Tibial nerve (tissue), 4 donors: ENCODE data around the gene TPD52L1. TPM values are rescaled to one million over a fixed set of nuclear protein-coding genes. Genes with fewer than 3 reads are reported as not detected.

Experiments used
- DNase-seq, 2 donors: peaks; one replicate each; pipeline ENCODE4 v3.0.0-alpha.2; 2019; ENCODE audit warnings: low spot score in 2 of 2
- H3K27ac ChIP-seq, 4 donors: fragments of 200-600 bp; sonication (generic) in 3 of 4; one replicate each; pipeline ENCODE4 v1.5.1; 2017 to 2019; ENCODE audit warnings: mild to moderate bottlenecking in 1 of 4
- H3K27me3 ChIP-seq, 2 donors: fragments of 200-600 bp; sonication (generic) in 1 of 2; one replicate each; pipeline versions ENCODE4 v1.5.1 to v1.6.0; 2017 to 2019
- H3K36me3 ChIP-seq, 3 donors: fragments of 200-600 bp; sonication (generic); one replicate each; pipeline ENCODE4 v1.5.1; 2018 to 2019
- H3K4me1 ChIP-seq, 4 donors: fragments of 200-600 bp; sonication (generic) in 3 of 4; one replicate each; pipeline ENCODE4 v1.5.1; 2017 to 2019
- H3K4me3 ChIP-seq, 4 donors: fragments of 200-600 bp; sonication (generic) in 3 of 4; one replicate each; pipeline ENCODE4 v1.5.1; 2017 to 2019; ENCODE audit warnings: mild to moderate bottlenecking in 1 of 4, moderate library complexity in 1 of 4
- H3K9me3 ChIP-seq, 4 donors: fragments of 200-600 bp; sonication (generic) in 3 of 4; one replicate each; pipeline ENCODE4 v1.5.1; 2017 to 2019
- CTCF ChIP-seq, 5 experiments: fragments of 200-600 bp in 3 of 5; fragments of 450-650 bp in 2 of 5; sonication (generic) in 3 of 5; IDR thresholded peaks; one replicate each; pipeline ENCODE4 v1.5.1; 2016 to 2019; ENCODE audit warnings: antibody characterized with exemption in 5 of 5, mild to moderate bottlenecking in 3 of 5, moderate library complexity in 2 of 5
- EP300 ChIP-seq, 2 donors: sonication (generic); formaldehyde crosslinking; IDR thresholded peaks; one replicate each; pipeline ENCODE4 v1.6.1; 2017; ENCODE audit warnings: antibody characterized with exemption in 2 of 2, mild to moderate bottlenecking in 1 of 2
- POLR2A ChIP-seq, 2 donors: fragments of 450-650 bp; IDR thresholded peaks; one replicate each; pipeline ENCODE4 v1.6.1; 2017; ENCODE audit warnings: antibody characterized with exemption in 2 of 2, mild to moderate bottlenecking in 2 of 2, moderate library complexity in 2 of 2
- WGBS, 2 donors: methylation state at CpG; one replicate each; pipeline ENCODE4 v1.1.5; 2018; 5-methylcytosine and 5-hydroxymethylcytosine counted together
- total RNA-seq, 4 donors: library from RNA; depleted of rRNA; stranded (reverse); fragments of >200 nt; gene quantifications; one replicate each; pipeline ENCODE4 v1.1.0, GENCODE V29; 2016

Gene TPD52L1
- total RNA-seq, 4 donors from 2014 or later: 28.8 to 55.0 (median 45.6) TPM

- TF ChIP-seq CTCF (IDR thresholded peaks at IDR 0.05) (no peak), EP300 (IDR thresholded peaks at IDR 0.05) (no peak), POLR2A (IDR thresholded peaks at IDR 0.05) (no peak)
- Histone ChIP-seq H3K36me3 (no peaks in the 10 kb centered on the region), H3K9me3 (peaks cover 0 to 36% (median 10%) of the 10 kb centered on the region in 4 donors), H3K4me1 (no peaks in the 10 kb centered on the region), H3K27ac (no peak overlapping the region), H3K27me3 (no peaks in the 10 kb centered on the region), H3K4me3 (no peak overlapping the region)
- DNase-seq: no peak
- WGBS, 2 donors: 92% methylated on average over 4 of the region's 4 CpGs
These were observed 42.2 kb upstream of the TPD52L1 start for GRCh38 chr6:125111219-125111983.

DNA sequence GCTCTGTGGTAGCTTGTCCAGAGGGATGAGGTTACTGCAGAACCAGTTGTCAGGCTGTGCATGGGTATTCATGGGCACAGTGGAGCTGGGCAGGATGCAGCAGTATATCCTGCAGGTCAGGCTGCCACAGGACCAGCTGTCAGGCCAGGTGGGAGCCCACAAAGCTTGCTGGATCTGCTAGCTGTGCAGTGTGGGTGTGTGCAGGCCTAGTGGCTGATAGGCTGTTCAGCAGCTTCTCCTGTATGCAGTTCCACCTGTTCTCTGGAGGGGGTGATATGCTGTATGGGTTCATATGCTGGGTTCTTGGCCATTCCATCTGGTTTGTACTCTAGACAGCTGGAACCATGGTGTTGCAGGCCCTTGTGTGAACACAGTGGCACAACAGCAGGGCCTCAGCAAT, 40.6 kb upstream of the TPD52L1 start:
- Histone ChIP-seq H3K36me3 (no peaks in the 10 kb centered on the region), H3K9me3 (peaks cover 0 to 36% (median 10%) of the 10 kb centered on the region in 4 donors), H3K27ac (no peak overlapping the region), H3K4me3 (no peak overlapping the region), H3K27me3 (no peaks in the 10 kb centered on the region), H3K4me1 (no peaks in the 10 kb centered on the region)
- TF ChIP-seq POLR2A (IDR thresholded peaks at IDR 0.05) (no peak), EP300 (IDR thresholded peaks at IDR 0.05) (no peak), CTCF (IDR thresholded peaks at IDR 0.05) (no peak)
- no peak for DNase-seq

GRCh38 chr6:125114248-125114858, 39.2 kb upstream of the TPD52L1 start:
- Histone ChIP-seq H3K36me3 (no peaks in the 10 kb centered on the region), H3K27me3 (no peaks in the 10 kb centered on the region), H3K9me3 (peaks cover 0 to 30% (median 10%) of the 10 kb centered on the region in 4 donors), H3K4me1 (no peaks in the 10 kb centered on the region), H3K27ac (no peak overlapping the region), H3K4me3 (no peak overlapping the region)
- 0% methylated on average over 1 of the region's 1 CpG for WGBS, 2 donors
- peak; percentile 67 to 92 for DNase-seq
- peak; percentile 72 to 81 (median 74) for TF ChIP-seq CTCF (IDR thresholded peaks at IDR 0.05)
- TF ChIP-seq EP300 (IDR thresholded peaks at IDR 0.05): no peak

DNA sequence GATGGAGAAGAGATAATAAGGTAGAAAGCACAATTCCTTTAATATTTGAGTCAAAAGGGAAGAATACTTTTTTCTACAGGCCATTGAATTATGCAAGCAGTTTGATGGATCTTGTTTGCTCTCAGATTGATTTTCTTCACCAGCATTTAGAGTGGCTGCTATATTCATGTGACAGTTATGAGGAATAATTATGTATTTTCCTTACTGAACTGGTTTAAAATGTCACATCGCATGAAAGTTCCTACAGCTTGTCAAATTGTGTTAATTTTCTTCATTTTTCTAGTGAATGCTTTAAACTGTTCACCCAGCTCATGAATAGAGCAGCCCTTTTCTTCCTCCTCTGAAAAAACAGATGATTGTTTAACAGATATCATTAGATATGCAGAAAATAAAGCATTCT, 37.4 kb upstream of the TPD52L1 start:
- H3K36me3 ChIP-seq: no peaks in the 10 kb centered on the region
- peaks cover 0 to 11% (median 3%) of the 10 kb centered on the region in 4 donors for H3K9me3 ChIP-seq
- H3K4me1 ChIP-seq: no peaks in the 10 kb centered on the region
- H3K4me3 ChIP-seq: no peak overlapping the region
- no peaks in the 10 kb centered on the region for H3K27me3 ChIP-seq
- 46 to 55% methylated on average over 1 of the region's 1 CpG for WGBS, 2 donors
- TF ChIP-seq POLR2A (IDR thresholded peaks at IDR 0.05): no peak
- no peak for TF ChIP-seq CTCF (IDR thresholded peaks at IDR 0.05)
- TF ChIP-seq EP300 (IDR thresholded peaks at IDR 0.05): no peak
- no peak for DNase-seq
- no peak overlapping the region for H3K27ac ChIP-seq

GRCh38 chr6:125116710-125117109, 36.9 kb upstream of the TPD52L1 start:
- no peak for DNase-seq
- 91 to 93% methylated on average over 4 of the region's 4 CpGs for WGBS, 2 donors
- no peak for TF ChIP-seq POLR2A (IDR thresholded peaks at IDR 0.05)
- no peak for TF ChIP-seq EP300 (IDR thresholded peaks at IDR 0.05)
- no peak for TF ChIP-seq CTCF (IDR thresholded peaks at IDR 0.05)
- Histone ChIP-seq H3K27ac (no peak overlapping the region), H3K9me3 (peaks cover 0 to 6% (median under 1%) of the 10 kb centered on the region in 4 donors), H3K27me3 (no peaks in the 10 kb centered on the region), H3K4me3 (no peak overlapping the region), H3K4me1 (no peaks in the 10 kb centered on the region), H3K36me3 (no peaks in the 10 kb centered on the region)
